ENCODE results near the gene PFKL. TPM values are rescaled to one million over a fixed set of nuclear protein-coding genes. Genes with fewer than 3 reads are reported as not detected.
A peak's percentile ranks its signal among the peaks of the same experiment; 100 is the strongest.

Gene PFKL
- total and polyA plus RNA-seq, 12 donors, result 16.6 to 123 (median 94.1) TPM

- H3K4me1 ChIP-seq (replicated peaks in 1 of 2), result no peaks in the 10 kb centered on the region
- intact Hi-C loops (cut with DNase I), result no loop called here
- 75 to 91% (median 89%) methylated on average over 9 to 34 of the region's 34 CpGs for WGBS, 4 donors
- H3K27me3 ChIP-seq, result no peaks in the 10 kb centered on the region
- no peaks in the 10 kb centered on the region for H3K36me3 ChIP-seq (replicated peaks in 1 of 2)
- no peaks in the 10 kb centered on the region for H3K9me3 ChIP-seq (replicated peaks in 1 of 3)
- peak in 1 of 7 donors; percentile 3 for DNase-seq
- H3K4me3 ChIP-seq, result no peak overlapping the region
- TF ChIP-seq POLR2A (IDR thresholded peaks at IDR 0.05), result no peak
- TF ChIP-seq, protein P1, sequence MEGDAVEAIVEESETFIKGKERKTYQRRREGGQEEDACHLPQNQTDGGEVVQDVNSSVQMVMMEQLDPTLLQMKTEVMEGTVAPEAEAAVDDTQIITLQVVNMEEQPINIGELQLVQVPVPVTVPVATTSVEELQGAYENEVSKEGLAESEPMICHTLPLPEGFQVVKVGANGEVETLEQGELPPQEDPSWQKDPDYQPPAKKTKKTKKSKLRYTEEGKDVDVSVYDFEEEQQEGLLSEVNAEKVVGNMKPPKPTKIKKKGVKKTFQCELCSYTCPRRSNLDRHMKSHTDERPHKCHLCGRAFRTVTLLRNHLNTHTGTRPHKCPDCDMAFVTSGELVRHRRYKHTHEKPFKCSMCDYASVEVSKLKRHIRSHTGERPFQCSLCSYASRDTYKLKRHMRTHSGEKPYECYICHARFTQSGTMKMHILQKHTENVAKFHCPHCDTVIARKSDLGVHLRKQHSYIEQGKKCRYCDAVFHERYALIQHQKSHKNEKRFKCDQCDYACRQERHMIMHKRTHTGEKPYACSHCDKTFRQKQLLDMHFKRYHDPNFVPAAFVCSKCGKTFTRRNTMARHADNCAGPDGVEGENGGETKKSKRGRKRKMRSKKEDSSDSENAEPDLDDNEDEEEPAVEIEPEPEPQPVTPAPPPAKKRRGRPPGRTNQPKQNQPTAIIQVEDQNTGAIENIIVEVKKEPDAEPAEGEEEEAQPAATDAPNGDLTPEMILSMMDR (IDR thresholded peaks at IDR 0.05), result no peak
- H3K27ac ChIP-seq, result no peak overlapping the region
These were observed 41.7 kb upstream of the PFKL start for GRCh38 chr21:44258056-44258725.

DNA sequence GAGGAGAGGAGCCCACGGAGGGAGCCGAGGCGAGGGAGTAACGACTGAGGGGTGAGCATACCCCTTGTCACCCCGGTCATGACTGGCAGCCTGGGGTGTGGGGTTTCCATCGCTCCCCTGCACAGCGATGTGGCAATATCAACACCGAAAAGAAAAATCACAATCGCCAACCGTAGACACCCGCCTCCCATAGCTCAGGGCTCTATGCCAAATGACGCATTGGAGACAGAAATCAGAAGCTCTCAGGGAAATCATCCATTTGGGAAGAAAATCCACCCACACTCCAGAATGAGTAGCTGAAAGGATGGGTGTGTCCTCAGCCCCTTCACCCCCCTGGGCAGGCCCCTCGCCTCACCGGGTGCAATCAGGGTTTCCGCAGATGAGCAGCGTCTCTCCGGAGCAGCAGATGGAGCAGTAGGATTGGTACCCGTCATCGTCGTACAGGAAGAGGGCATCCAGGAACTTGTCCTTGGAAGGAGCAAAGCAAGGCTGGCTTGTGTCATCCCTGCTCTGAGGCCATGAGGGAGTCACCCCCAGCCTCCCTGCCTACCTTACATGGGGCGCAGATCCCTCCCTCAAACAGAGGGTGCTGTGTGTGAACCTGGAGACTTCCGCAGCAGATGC lies 40.7 kb upstream of the PFKL start:
- WGBS, 4 donors, result 81 to 91% (median 87%) methylated on average over 17 to 22 of the region's 22 CpGs
- DNase-seq, result no peak
- Histone ChIP-seq H3K9me3 (replicated peaks in 1 of 3) (no peaks in the 10 kb centered on the region), H3K4me3 (no peak overlapping the region), H3K27ac (no peak overlapping the region), H3K4me1 (replicated peaks in 1 of 2) (no peaks in the 10 kb centered on the region), H3K36me3 (replicated peaks in 1 of 2) (no peaks in the 10 kb centered on the region), H3K27me3 (no peaks in the 10 kb centered on the region)
- intact Hi-C loops (cut with DNase I), result no loop called here
- TF ChIP-seq POLR2A (IDR thresholded peaks at IDR 0.05), result no peak
- TF ChIP-seq, protein P1 (IDR thresholded peaks at IDR 0.05), result no peak

- 56 to 75% (median 65%) methylated on average over 4 of the region's 4 CpGs for WGBS, 4 donors
- Histone ChIP-seq H3K36me3 (replicated peaks in 1 of 2) (no peaks in the 10 kb centered on the region), H3K4me3 (no peak overlapping the region), H3K27me3 (no peaks in the 10 kb centered on the region), H3K4me1 (replicated peaks in 1 of 2) (no peaks in the 10 kb centered on the region), H3K9me3 (replicated peaks in 1 of 3) (no peaks in the 10 kb centered on the region), H3K27ac (no peak overlapping the region)
- intact Hi-C loops (cut with DNase I), result no loop called here
- DNase-seq, result no peak
- no peak for TF ChIP-seq POLR2A (IDR thresholded peaks at IDR 0.05)
- TF ChIP-seq, protein P1 (IDR thresholded peaks at IDR 0.05), result no peak
These were observed 39.8 kb upstream of the PFKL start for GRCh38 chr21:44260066-44260465.

- Histone ChIP-seq H3K36me3 (replicated peaks in 1 of 2) (no peaks in the 10 kb centered on the region), H3K27me3 (no peaks in the 10 kb centered on the region), H3K4me1 (replicated peaks in 1 of 2) (no peaks in the 10 kb centered on the region), H3K9me3 (replicated peaks in 1 of 3) (no peaks in the 10 kb centered on the region), H3K4me3 (no peak overlapping the region), H3K27ac (no peak overlapping the region)
- DNase-seq, result no peak
- 67 to 88% (median 81%) methylated on average over 10 to 19 of the region's 19 CpGs for WGBS, 4 donors
- no peak for TF ChIP-seq POLR2A (IDR thresholded peaks at IDR 0.05)
- TF ChIP-seq, protein P1 (IDR thresholded peaks at IDR 0.05), result no peak
- intact Hi-C loops (cut with DNase I), result no loop called here
These were observed 38.8 kb upstream of the PFKL start for GRCh38 chr21:44260791-44261631.

All from adrenal gland (tissue), 12 donors.